Stimulated activated CD8-positive, alpha-beta memory T cell treated with anti-CD3 and anti-CD28 coated beads, Interleukin-7, amount 100 ng/mL, for 48 hours (primary cell): ENCODE results near the gene FAM168A.

Experiments
- DNase-seq, 2 donors: peaks; one replicate each; pipeline ENCODE4 v3.0.0-alpha.2; 2020; ENCODE audit warnings: low read depth in 1 of 2; ENCODE audit errors: extremely low read depth in 1 of 2

FAM168A gene

GRCh38 chr11:73379189-73379880 lies 218.6 kb downstream of the FAM168A start:
- DNase-seq = no peak

GRCh38 chr11:73376803-73377629 lies 220.9 kb downstream of the FAM168A start:
- DNase-seq = peak; percentile 13 to 57

GRCh38 chr11:73376160-73376802 lies 221.6 kb downstream of the FAM168A start, which contains the start of gene RELT:
Gene RELT (plus strand): TSS chr11:73376399. CDS start chr11:73389137, 12,738 bp downstream.
- peak; percentile 79 to 91 for DNase-seq

- no peak for DNase-seq
Measured at GRCh38 chr11:73375830-73376159, 222.1 kb downstream of the FAM168A start.

GRCh38 chr11:73374151-73374550 lies 223.8 kb downstream of the FAM168A start:
- no peak for DNase-seq

GRCh38 chr11:73372375-73372993 lies 225.4 kb downstream of the FAM168A start:
- no peak for DNase-seq

GRCh38 chr11:73367482-73368024 lies 230.4 kb downstream of the FAM168A start:
- no peak for DNase-seq

- no peak for DNase-seq
Measured at GRCh38 chr11:73366953-73367352, 231.0 kb downstream of the FAM168A start.

GRCh38 chr11:73366265-73366610 lies 231.7 kb downstream of the FAM168A start:
- DNase-seq = no peak

GRCh38 chr11:73365352-73366264 lies 232.3 kb downstream of the FAM168A start:
- no peak for DNase-seq

GRCh38 chr11:73363147-73363546 lies 234.8 kb downstream of the FAM168A start:
- no peak for DNase-seq

- DNase-seq = no peak
Measured at GRCh38 chr11:73361953-73362776, 235.7 kb downstream of the FAM168A start.

- DNase-seq = no peak
Measured at GRCh38 chr11:73360743-73361369, 237.1 kb downstream of the FAM168A start.

GRCh38 chr11:73359930-73360742 lies 237.8 kb downstream of the FAM168A start:
- DNase-seq = no peak

- DNase-seq = no peak
Measured at GRCh38 chr11:73359341-73359740, 238.6 kb downstream of the FAM168A start.

- no peak for DNase-seq
Measured at GRCh38 chr11:73358071-73358470, 239.8 kb downstream of the FAM168A start.

- no peak for DNase-seq
Measured at GRCh38 chr11:73356979-73357860, 240.7 kb downstream of the FAM168A start.
